ENCODE data around the gene FRAT2. TPM values are rescaled to one million over a fixed set of nuclear protein-coding genes. Genes with fewer than 3 reads are reported as not detected.
A peak's percentile ranks its signal among the peaks of the same experiment; 100 is the strongest.

Gene FRAT2
- total and polyA plus RNA-seq, 2 of the 4 experiments (the other 2 are of a cell fraction), result 2.0 to 2.5 TPM

DNA sequence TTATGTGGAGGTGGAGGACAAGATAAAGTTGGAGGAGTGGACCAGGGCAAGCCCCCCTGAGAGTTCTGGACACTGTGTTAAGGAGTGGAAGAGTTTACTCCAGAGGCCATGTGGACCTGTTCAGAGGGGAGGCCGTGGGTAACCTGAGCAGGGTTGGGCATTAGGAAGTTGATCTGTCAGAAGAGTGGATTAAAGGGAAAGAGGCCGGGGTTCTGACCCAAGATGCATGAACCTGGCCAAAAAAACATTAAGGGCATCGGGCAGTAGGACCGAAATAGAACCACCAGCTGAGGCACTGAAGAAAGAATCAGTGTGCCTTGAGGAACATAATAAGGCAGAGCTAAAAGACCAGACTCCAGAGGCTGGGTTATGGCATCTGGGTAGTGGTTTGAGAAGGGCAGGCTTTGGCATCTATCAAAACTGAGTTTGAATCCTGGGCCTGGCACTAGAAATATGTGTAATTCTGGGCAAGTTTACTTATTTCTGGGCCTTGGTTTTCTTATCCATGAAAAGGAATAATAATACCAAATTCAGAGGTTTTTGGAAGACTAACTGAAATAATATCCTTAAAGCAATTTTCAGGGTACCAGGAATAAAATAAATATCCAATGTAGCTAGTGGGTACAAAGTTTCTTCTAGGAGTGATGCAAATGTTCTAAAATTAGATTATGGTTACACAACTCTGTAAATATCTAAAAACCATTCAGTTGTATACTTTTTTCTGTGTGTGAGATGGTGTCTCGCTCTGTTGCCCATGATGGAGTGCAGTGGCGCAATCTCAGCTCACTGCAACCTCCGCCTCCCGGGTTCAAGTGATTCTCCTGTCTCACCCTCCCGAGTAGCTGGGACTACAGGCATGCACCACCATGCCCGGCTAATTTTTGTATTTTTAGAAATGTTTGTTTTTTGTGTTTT is 26.4 kb downstream of the FRAT2 start:
- no TSS peak for BruUV-seq (replicated peaks)
- no peak overlapping the region for H3K23ac ChIP-seq (ENCODE audit: low read depth, low read length)
- no peak overlapping the region for H2AK5ac ChIP-seq (ENCODE audit: low read depth, low read length)
- H4K91ac ChIP-seq (ENCODE audit: insufficient read depth, low read depth, low read length), result no peak overlapping the region
- H3K36me3 ChIP-seq (ENCODE audit: control insufficient read depth, insufficient read depth, low read length), result no peaks in the 10 kb centered on the region
- H3K9ac ChIP-seq (ENCODE audit: low read depth, low read length), result no peak overlapping the region
- no peak overlapping the region for H3K4ac ChIP-seq (ENCODE audit: low read depth, low read length)
- in situ Hi-C loops (cut with MboI; ENCODE audit: low sequenced_read_pairs), result no loop called here
- H3K9me1 ChIP-seq (ENCODE audit: insufficient read depth, low read length), result no peaks in the 10 kb centered on the region
- H3K4me1 ChIP-seq (ENCODE audit: control insufficient read depth, insufficient read depth, low read length), result no peaks in the 10 kb centered on the region
- no peak overlapping the region for H2AFZ ChIP-seq (replicated peaks; ENCODE audit: low read length, poor library complexity)
- no peak overlapping the region for H3K4me3 ChIP-seq (ENCODE audit: insufficient read depth, low read depth, low read length)
- no peak overlapping the region for H4K5ac ChIP-seq (ENCODE audit: low read depth, low read length)
- H3K14ac ChIP-seq (replicated peaks; ENCODE audit: low read depth, low read length), result no peak overlapping the region
- peaks cover 3% of the 10 kb centered on the region; the same call in 1 of the 2 replicates for H3K27me3 ChIP-seq (ENCODE audit: control insufficient read depth, insufficient read depth, low read length)
- ChIA-PET POLR2A (ENCODE audit: unreplicated experiment) (no interaction called here), CTCF (interaction anchor here (0.6 kb wide), 1 partner anchor 29 kb away, joined by 4 read pairs; no protein-coding TSS in a partner anchor)
- no peak overlapping the region for H3K56ac ChIP-seq (ENCODE audit: extremely low read depth, insufficient read depth, low read length)
- dilution Hi-C loops (cut with HindIII; ENCODE audit: low sequenced_read_pairs, unreplicated experiment), result no loop called here
- H2BK120ac ChIP-seq (ENCODE audit: low read depth, low read length), result no peak overlapping the region
- H2BK20ac ChIP-seq (ENCODE audit: low read depth, low read length), result no peak overlapping the region
- H4K8ac ChIP-seq (ENCODE audit: low read depth in 2 of 2, low read length in 2 of 2), result no peak overlapping the region
- DNase-seq (no peak), ATAC-seq (ENCODE audit: low read depth) (no peak)
- no peak overlapping the region for H3K4me2 ChIP-seq (ENCODE audit: low read depth, low read length)
- no peak for TF ChIP-seq RFX5 (IDR thresholded peaks at IDR 0.05; ENCODE audit: low read depth, low read length)
- peak; percentile 23 for TF ChIP-seq CEBPB (IDR thresholded peaks at IDR 0.05; ENCODE audit: low read depth, low read length)
- TF ChIP-seq, protein P1, sequence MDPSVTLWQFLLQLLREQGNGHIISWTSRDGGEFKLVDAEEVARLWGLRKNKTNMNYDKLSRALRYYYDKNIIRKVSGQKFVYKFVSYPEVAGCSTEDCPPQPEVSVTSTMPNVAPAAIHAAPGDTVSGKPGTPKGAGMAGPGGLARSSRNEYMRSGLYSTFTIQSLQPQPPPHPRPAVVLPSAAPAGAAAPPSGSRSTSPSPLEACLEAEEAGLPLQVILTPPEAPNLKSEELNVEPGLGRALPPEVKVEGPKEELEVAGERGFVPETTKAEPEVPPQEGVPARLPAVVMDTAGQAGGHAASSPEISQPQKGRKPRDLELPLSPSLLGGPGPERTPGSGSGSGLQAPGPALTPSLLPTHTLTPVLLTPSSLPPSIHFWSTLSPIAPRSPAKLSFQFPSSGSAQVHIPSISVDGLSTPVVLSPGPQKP (IDR thresholded peaks at IDR 0.05; ENCODE audit: borderline replicate concordance, low read depth, low read length), result no peak
- TF ChIP-seq POLR2A (IDR thresholded peaks at IDR 0.05; ENCODE audit: low read depth, low read length), result no peak
- TF ChIP-seq SMC3 (IDR thresholded peaks at IDR 0.05; ENCODE audit: low read depth, low read length), result no peak
- no peak for TF ChIP-seq MXI1 (IDR thresholded peaks at IDR 0.05; ENCODE audit: borderline replicate concordance, low read depth, low read length)
- WGBS, 2 experiments (ENCODE audit: extremely low coverage in 2 of 2, insufficient read length in 1 of 2), result 85% methylated on average over 5 of the region's 10 CpGs; no CpG with 5 or more reads in 1 of the 2 experiments
- H3K79me1 ChIP-seq (ENCODE audit: low read depth in 1 of 2, low read length in 2 of 2), result no peaks in the 10 kb centered on the region
- H3K27ac ChIP-seq (ENCODE audit: insufficient read depth, low read length), result no peak overlapping the region
- no peaks in the 10 kb centered on the region for H4K20me1 ChIP-seq (ENCODE audit: insufficient read depth, low read length)
- no peak overlapping the region for H3K18ac ChIP-seq (ENCODE audit: low read depth, low read length)
- H3K9me3 ChIP-seq (ENCODE audit: control insufficient read depth, insufficient read depth, low read length), result no peaks in the 10 kb centered on the region
- H2BK15ac ChIP-seq (ENCODE audit: low read depth, low read length), result no peak overlapping the region
- intact Hi-C loops (cut with micrococcal nuclease), result no loop called here
- H2AK9ac ChIP-seq (replicated peaks; ENCODE audit: low read depth, low read length, poor library complexity), result no peak overlapping the region
- no peak overlapping the region for H2BK5ac ChIP-seq (ENCODE audit: low read depth, low read length, poor library complexity, severe bottlenecking)
